HepG2 (cell line): ENCODE measurements around the gene ARMC5. TPM values are rescaled to one million over a fixed set of nuclear protein-coding genes. Genes with fewer than 3 reads are reported as not detected.
"Not testable (repeated sequence)": the region's sequence is repeated elsewhere in the genome, so short reads cannot be mapped to it uniquely, and the experiment has no call there.

Experiments used
- ATAC-seq: fragments of 200-7000 bp; cut with Tn5 transposase; 3 replicates; pipeline ENCODE4 v1.9.1; 2020; ENCODE audit warnings: mild to moderate bottlenecking, moderate library complexity
- BruUV-seq: library from RNA; stranded (reverse); fragments of 400-500 nt; replicated peaks from 2 replicates; lab custom pipeline; 2021; lab: Mats Ljungman, UMichigan
- CTCF ChIA-PET: fragments of 300-600 bp; formaldehyde crosslinking; extraction: SDS; loops from one replicate; lab custom pipeline; 2021; ENCODE audit warnings: low total read pairs, inconsistent platforms, low intra/inter-chr PET ratio; lab: Yijun Ruan, JAX
- POLR2A ChIA-PET: fragments of 350-600 bp; sonication (Branson Sonifier 250); formaldehyde crosslinking; loops from one replicate; lab custom pipeline; 2020; ENCODE audit warnings: antibody characterized with exemption, inconsistent platforms; lab: Yijun Ruan, JAX
- DNase-seq: peaks from one replicate; pipeline ENCODE4 v3.0.0-alpha.2; 2015; ENCODE audit warnings: low spot score
- FAIRE-seq: peaks from 3 replicates; lab custom pipeline; 2011; peaks lifted over from hg19 to GRCh38; lab: Jason Lieb, UNC
- H2AFZ ChIP-seq: one replicate; pipeline ENCODE4 v1.6.1; 2011; ENCODE audit warnings: low read length, inconsistent platforms
- H3K27ac ChIP-seq: fragments of 300-600 bp; 3 replicates; pipeline ENCODE4 v1.8.0; 2011; ENCODE audit warnings: mixed run types, mild to moderate bottlenecking, mixed read lengths, low read length, inconsistent platforms; ENCODE audit not compliant: insufficient read depth; ENCODE audit errors: extremely low read length
- H3K27me3 ChIP-seq, 2 experiments: fragments of 200-600 bp in 1 of 2; 2 replicates in 1 of 2; 3 replicates in 1 of 2; pipeline versions ENCODE4 v1.6.0 to v1.8.0; 2011; ENCODE audit warnings: low read length in 2 of 2, mild to moderate bottlenecking in 2 of 2, moderate library complexity in 2 of 2, inconsistent platforms in 1 of 2; ENCODE audit not compliant: insufficient read depth in 2 of 2, control insufficient read depth in 1 of 2
- H3K36me3 ChIP-seq, 2 experiments: fragments of 200-600 bp in 1 of 2; replicated peaks in 1 of 2; 2 replicates in 1 of 2; 3 replicates in 1 of 2; pipeline versions ENCODE4 v1.5.1 to v1.8.0; 2011; ENCODE audit warnings: low read length in 2 of 2, inconsistent platforms in 1 of 2; ENCODE audit not compliant: insufficient read depth in 2 of 2, control insufficient read depth in 1 of 2
- H3K4me1 ChIP-seq: 2 replicates; pipeline ENCODE4 v1.5.1; 2012; ENCODE audit warnings: low read length, inconsistent platforms; ENCODE audit not compliant: insufficient read depth
- H3K4me2 ChIP-seq: 2 replicates; pipeline ENCODE4 v1.6.0; 2011; ENCODE audit warnings: low read depth, low read length, inconsistent platforms
- H3K4me3 ChIP-seq, 3 experiments: fragments of 200-600 bp in 1 of 3; sonication (generic), shearing (Covaris generic) in 1 of 3; replicated peaks in 1 of 3; 2 replicates each; pipeline ENCODE4 v1.5.1; 2011 to 2016; ENCODE audit warnings: low read length in 3 of 3, inconsistent platforms in 2 of 3, low read depth in 2 of 3, mild to moderate bottlenecking in 2 of 3, control low read depth in 1 of 3, mixed read lengths in 1 of 3; ENCODE audit not compliant: insufficient read depth in 1 of 3
- H3K79me2 ChIP-seq: one replicate; pipeline ENCODE4 v1.6.1; 2011; ENCODE audit warnings: low read length, inconsistent platforms; ENCODE audit not compliant: insufficient read depth
- H3K9ac ChIP-seq: 2 replicates; pipeline ENCODE4 v1.6.0; 2011; ENCODE audit warnings: mild to moderate bottlenecking, low read depth, low read length, inconsistent platforms; ENCODE audit not compliant: insufficient read depth
- H3K9me3 ChIP-seq: 2 replicates; pipeline ENCODE4 v1.5.1; 2012; ENCODE audit warnings: mild to moderate bottlenecking, low read length
- H4K20me1 ChIP-seq: 2 replicates; pipeline ENCODE4 v1.6.0; 2011; ENCODE audit warnings: inconsistent platforms, mild to moderate bottlenecking, low read length, moderate library complexity; ENCODE audit not compliant: insufficient read depth
- CENPBD1 ChIP-seq: sonication (generic); formaldehyde crosslinking; IDR thresholded peaks from 2 replicates; pipeline ENCODE4 v1.8.0; 2022; ENCODE audit warnings: missing genetic modification reagents, low read depth, mild to moderate bottlenecking, borderline replicate concordance
- HNRNPK ChIP-seq: fragments of 200-400 bp; formaldehyde crosslinking; IDR thresholded peaks from 2 replicates; pipeline ENCODE4 v1.6.1; 2018; ENCODE audit warnings: low read length, low read depth, moderate library complexity, mild to moderate bottlenecking; ENCODE audit not compliant: poor library complexity, severe bottlenecking
- MBNL3 ChIP-seq: fragments of 250-450 bp; sonication (Bioruptor Pico); conservative IDR thresholded peaks from 2 replicates; pipeline ENCODE4 v1.8.0; 2022; ENCODE audit warnings: mild to moderate bottlenecking, inconsistent platforms
- MEIS2 ChIP-seq: sonication (generic); formaldehyde crosslinking; IDR thresholded peaks from 2 replicates; pipeline ENCODE4 v1.9.0; 2021; ENCODE audit warnings: mild to moderate bottlenecking, missing genetic modification reagents
- MTERF4 ChIP-seq: sonication (generic); formaldehyde crosslinking; IDR thresholded peaks from 2 replicates; pipeline ENCODE4 v1.8.0; 2023; ENCODE audit warnings: mild to moderate bottlenecking, missing genetic modification reagents
- TRIM22 ChIP-seq: fragments of 450-650 bp; IDR thresholded peaks from 2 replicates; pipeline ENCODE4 v1.6.1; 2017
- ZBTB4 ChIP-seq: sonication (generic); formaldehyde crosslinking; IDR thresholded peaks from 2 replicates; pipeline ENCODE4 v1.4.0; 2020; ENCODE audit warnings: missing genetic modification reagents, mild to moderate bottlenecking, borderline replicate concordance
- ZNF576 ChIP-seq: sonication (generic); formaldehyde crosslinking; IDR thresholded peaks from 2 replicates; pipeline ENCODE4 v1.4.0; 2020; ENCODE audit warnings: mild to moderate bottlenecking, missing genetic modification reagents
- ZNF710 ChIP-seq: sonication (generic); formaldehyde crosslinking; IDR thresholded peaks from 2 replicates; pipeline ENCODE4 v1.5.0; 2020; ENCODE audit warnings: mild to moderate bottlenecking, missing genetic modification reagents, borderline replicate concordance
- WGBS: methylation state at CpG from one replicate; pipeline ENCODE4 v1.1.6; 2017; ENCODE audit warnings: low lambda C conversion rate; 5-methylcytosine and 5-hydroxymethylcytosine counted together
- in situ Hi-C: cut with HindIII; loops from 2 replicates; pipeline ENCODE4 v1.10.0; 2017; ENCODE audit warnings: low pct_unique_long_range_greater_than_20kb; ENCODE audit not compliant: extremely low pct_ligation_motif_present
- intact Hi-C: fragments of 100-400 bp; cut with micrococcal nuclease; formaldehyde crosslinking; loops from one replicate; pipeline ENCODE4 v1.10.0; 2022; ENCODE audit not compliant: unreplicated experiment
- polyA plus RNA-seq, 8 experiments: library from polyadenylated mRNA; depleted of rRNA in 3 of 8; stranded (reverse) in 7 of 8; unstranded in 1 of 8; fragments of >200 nt; fragmentation: Illumina TruSeq in 4 of 8; extraction: Trizol in 4 of 8; gene quantifications; 2 replicates each; pipeline versions ENCODE4 v1.2.1 to v1.2.3, GENCODE V29; 2011 to 2016; ENCODE audit warnings: low read depth in 4 of 8, missing spikeins in 1 of 8, mixed read lengths in 1 of 8; ENCODE audit not compliant: insufficient read depth in 1 of 8
- total RNA-seq, 5 experiments: library from RNA; depleted of rRNA; stranded (reverse); fragments of >200 nt; fragmentation: Illumina TruSeq; extraction: Trizol; gene quantifications; 2 replicates each; pipeline ENCODE4 v1.2.3, GENCODE V29; 2016; ENCODE audit warnings: low read depth in 1 of 5

Gene ARMC5
- total and polyA plus RNA-seq, 2 of the 13 experiments (the other 11 are each of a cell fraction or from before 2014, with no cell fraction given), result 10.8 to 22.3 TPM

GRCh38 chr16:31416371-31416770 lies 42.9 kb upstream of the ARMC5 start (continued):
- TF ChIP-seq ZBTB4 (no peak), HNRNPK (no peak), TRIM22 (no peak), ZNF710 (CRISPR knock-in tag) (no peak), MTERF4 (CRISPR knock-in tag) (no peak), CENPBD1 (CRISPR knock-in tag) (no peak), ZNF576 (no peak), MBNL3 (CRISPR knock-in tag) (no peak), MEIS2 (no peak)

- DNase-seq, H3K9ac ChIP-seq, H3K36me3 ChIP-seq, POLR2A ChIA-PET, ATAC-seq, FAIRE-seq, H4K20me1 ChIP-seq, H3K9me3 ChIP-seq, H3K4me1 ChIP-seq, CTCF ChIA-PET, H3K4me2 ChIP-seq, BruUV-seq, H2AFZ ChIP-seq, in situ Hi-C loops, H3K79me2 ChIP-seq, H3K4me3 ChIP-seq, intact Hi-C loops, H3K27ac ChIP-seq: not testable (repeated sequence)
- H3K27me3 ChIP-seq, result peaks cover 0 to 39% of the 10 kb centered on the region in 2 experiments; a peak in 3 of 5 replicates
- WGBS, result 31% methylated on average over 2 of the region's 2 CpGs
Measured at GRCh38 chr16:31417036-31417435, 42.3 kb upstream of the ARMC5 start.
